ENCODE data around the gene FTCDNL1. TPM values are rescaled to one million over a fixed set of nuclear protein-coding genes. Genes with fewer than 3 reads are reported as not detected.

Gene FTCDNL1
- total and polyA plus RNA-seq, 4 donors: 2.1 to 5.3 (median 4.1) TPM

GRCh38 chr2:199869227-199869541, 18.2 kb upstream of the FTCDNL1 start:
- whole genome bisulfite sequencing: 88% methylated on average over 1 of the region's 1 CpG
- Histone ChIP-seq H3K9me3 (ENCODE audit: control insufficient read depth in 4 of 4, low read length in 3 of 4) (peaks cover 3 to 4% (median 4%) of the 10 kb centered on the region in 4 donors), H3K4me3 (ENCODE audit: low read depth in 1 of 3, low read length in 3 of 3) (no peak overlapping the region), H3K27me3 (ENCODE audit: control insufficient read depth in 4 of 4, insufficient read depth in 4 of 4, low read length in 3 of 4) (no peaks in the 10 kb centered on the region), H3K9ac (ENCODE audit: low read depth in 1 of 2, low read length in 2 of 2) (no peak overlapping the region), H3K27ac (ENCODE audit: low read depth in 1 of 2, low read length in 2 of 2) (no peak overlapping the region), H3K36me3 (ENCODE audit: control insufficient read depth in 4 of 4, insufficient read depth in 3 of 4, low read depth in 1 of 4, low read length in 3 of 4) (no peaks in the 10 kb centered on the region), H3K4me1 (ENCODE audit: control insufficient read depth in 4 of 4, insufficient read depth in 4 of 4, low read length in 3 of 4) (no peaks in the 10 kb centered on the region)
- DNase-seq (ENCODE audit: low spot score): no peak
- TF ChIP-seq ZBTB33 (IDR thresholded peaks at IDR 0.05) (no peak), TAF1 (conservative IDR thresholded peaks at IDR 0.05) (no peak), YY1 (IDR thresholded peaks at IDR 0.05) (no peak), ATF3 (IDR thresholded peaks at IDR 0.05) (no peak), CTCF (IDR thresholded peaks at IDR 0.05; ENCODE audit: low read depth, low read length, missing input control) (no peak)

- WGBS: 77% methylated on average over 5 of the region's 5 CpGs
- no peak for DNase-seq (ENCODE audit: low spot score)
- H3K27me3 ChIP-seq (ENCODE audit: control insufficient read depth in 4 of 4, insufficient read depth in 4 of 4, low read length in 3 of 4): no peaks in the 10 kb centered on the region
- H3K27ac ChIP-seq (ENCODE audit: low read depth in 1 of 2, low read length in 2 of 2): no peak overlapping the region
- no peak for TF ChIP-seq FOXA1 (IDR thresholded peaks at IDR 0.05)
- TF ChIP-seq NR2F2 (IDR thresholded peaks at IDR 0.05): no peak
- TF ChIP-seq SP1 (IDR thresholded peaks at IDR 0.05): no peak
- no peak for TF ChIP-seq ZBTB33 (IDR thresholded peaks at IDR 0.05)
- no peak for TF ChIP-seq TAF1 (conservative IDR thresholded peaks at IDR 0.05)
- no peak for TF ChIP-seq YY1 (IDR thresholded peaks at IDR 0.05)
- TF ChIP-seq RAD21 (IDR thresholded peaks at IDR 0.05): no peak
- no peak for TF ChIP-seq MAX (IDR thresholded peaks at IDR 0.05)
- no peak for TF ChIP-seq HNF4A (conservative IDR thresholded peaks at IDR 0.05)
- no peak for TF ChIP-seq GABPA (IDR thresholded peaks at IDR 0.05 in 1 of 2, conservative IDR thresholded peaks at IDR 0.05 in 1 of 2)
- TF ChIP-seq ATF3 (IDR thresholded peaks at IDR 0.05): no peak
- H3K4me3 ChIP-seq (ENCODE audit: low read depth in 1 of 3, low read length in 3 of 3): no peak overlapping the region
- no peaks in the 10 kb centered on the region for H3K9me3 ChIP-seq (ENCODE audit: control insufficient read depth in 4 of 4, low read length in 3 of 4)
- no peak overlapping the region for H3K9ac ChIP-seq (ENCODE audit: low read depth in 1 of 2, low read length in 2 of 2)
- H3K4me1 ChIP-seq (ENCODE audit: control insufficient read depth in 4 of 4, insufficient read depth in 4 of 4, low read length in 3 of 4): no peaks in the 10 kb centered on the region
- no peaks in the 10 kb centered on the region for H3K36me3 ChIP-seq (ENCODE audit: control insufficient read depth in 4 of 4, insufficient read depth in 3 of 4, low read depth in 1 of 4, low read length in 3 of 4)
These were observed 17.6 kb upstream of the FTCDNL1 start for GRCh38 chr2:199868431-199869226.

Measured in liver (tissue), 9 donors.